ENCODE results near the gene ZBP1.

The ZBP1 gene

GRCh38 chr20:57608516-57608915 lies 11.7 kb downstream of the ZBP1 start:
- CTCF ChIA-PET: no interaction called here
- TF ChIP-seq CTCF (conservative IDR thresholded peaks at IDR 0.05; ENCODE audit: low read depth): no peak

GRCh38 chr20:57605878-57606277 lies 14.3 kb downstream of the ZBP1 start:
- no peak for TF ChIP-seq CTCF (conservative IDR thresholded peaks at IDR 0.05; ENCODE audit: low read depth)
- ChIA-PET POLR2A (ENCODE audit: low non-redundant PET) (no interaction called here), CTCF (interaction anchor here (0.5 to 1.9 kb wide), 6 partner anchors 8 to 1258 kb away, joined by 3 to 4 read pairs (median 3); partner anchors contain the start of gene ZBP1)
- H3K27ac ChIP-seq: no peak overlapping the region
- DNase-seq (ENCODE audit: low spot score): no peak

More at GRCh38 chr20:57608516-57608915, 11.7 kb downstream of the ZBP1 start:
- no peak for DNase-seq (ENCODE audit: low spot score)
- no peak overlapping the region for H3K27ac ChIP-seq
- POLR2A ChIA-PET (ENCODE audit: low non-redundant PET): no interaction called here

GRCh38 chr20:57605045-57605444 lies 15.2 kb downstream of the ZBP1 start:
- ChIA-PET CTCF (no interaction called here), POLR2A (ENCODE audit: low non-redundant PET) (no interaction called here)
- no peak for DNase-seq (ENCODE audit: low spot score)
- H3K27ac ChIP-seq: no peak overlapping the region
- TF ChIP-seq CTCF (conservative IDR thresholded peaks at IDR 0.05; ENCODE audit: low read depth): no peak

GRCh38 chr20:57603120-57603519 lies 17.1 kb downstream of the ZBP1 start:
- DNase-seq (ENCODE audit: low spot score): no peak

GRCh38 chr20:57601737-57602136 lies 18.5 kb downstream of the ZBP1 start:
- POLR2A ChIA-PET (ENCODE audit: low non-redundant PET): no interaction called here
- no peak overlapping the region for H3K27ac ChIP-seq
- no peak for TF ChIP-seq CTCF (conservative IDR thresholded peaks at IDR 0.05; ENCODE audit: low read depth)
- DNase-seq (ENCODE audit: low spot score): no peak
- CTCF ChIA-PET: interaction anchor here (0.7 to 8.4 kb wide), 4 partner anchors 8 to 607 kb away, joined by 3 to 109 read pairs (median 4); no protein-coding TSS in a partner anchor

More at GRCh38 chr20:57603120-57603519, 17.1 kb downstream of the ZBP1 start:
- TF ChIP-seq CTCF (conservative IDR thresholded peaks at IDR 0.05; ENCODE audit: low read depth): no peak
- H3K27ac ChIP-seq: no peak overlapping the region
- ChIA-PET CTCF (no interaction called here), POLR2A (ENCODE audit: low non-redundant PET) (no interaction called here)

- no peak for DNase-seq (ENCODE audit: low spot score)
- POLR2A ChIA-PET (ENCODE audit: low non-redundant PET): no interaction called here
- H3K27ac ChIP-seq: no peak overlapping the region
- CTCF ChIA-PET: interaction anchor here (1.0 to 8.4 kb wide), 2 partner anchors 8 to 608 kb away, joined by 3 to 109 read pairs; no protein-coding TSS in a partner anchor
- TF ChIP-seq CTCF (conservative IDR thresholded peaks at IDR 0.05; ENCODE audit: low read depth): no peak
Measured at GRCh38 chr20:57601211-57601570, 19.0 kb downstream of the ZBP1 start.
